Mesendoderm (in vitro differentiated cells): ENCODE results near the gene SHC2.
A peak's percentile ranks its signal among the peaks of the same experiment; 100 is the strongest.
"Not testable (repeated sequence)": the region's sequence is repeated elsewhere in the genome, so short reads cannot be mapped to it uniquely, and the experiment has no call there.

Experiments used
- DNase-seq: peaks from one replicate; pipeline ENCODE4 v3.0.0; 2013
- H2AK5ac ChIP-seq: 2 replicates; pipeline ENCODE4 v1.6.1; 2013; ENCODE audit warnings: low read length, inconsistent platforms
- H2BK120ac ChIP-seq: 2 replicates; pipeline ENCODE4 v1.6.1; 2013; ENCODE audit warnings: low read depth, mild to moderate bottlenecking, low read length, moderate library complexity, mixed read lengths
- H2BK15ac ChIP-seq: replicated peaks from 2 replicates; pipeline ENCODE4 v1.6.1; 2013; ENCODE audit warnings: low read depth, mild to moderate bottlenecking, moderate library complexity
- H2BK5ac ChIP-seq: 2 replicates; pipeline ENCODE4 v1.6.1; 2013; ENCODE audit warnings: low read length, inconsistent platforms
- H3K18ac ChIP-seq: 2 replicates; pipeline ENCODE4 v1.6.1; 2013; ENCODE audit warnings: mild to moderate bottlenecking, low read length, mixed read lengths
- H3K23ac ChIP-seq: one replicate; pipeline ENCODE4 v1.6.1; 2013; ENCODE audit warnings: low read length
- H3K27ac ChIP-seq: 2 replicates; pipeline ENCODE4 v1.5.1; 2013; ENCODE audit warnings: low read depth, mild to moderate bottlenecking, inconsistent platforms, low read length, moderate library complexity
- H3K27me3 ChIP-seq: 2 replicates; pipeline ENCODE4 v1.6.1; 2013; ENCODE audit warnings: low read length, control low read depth, mild to moderate bottlenecking, inconsistent platforms; ENCODE audit not compliant: insufficient read depth, poor library complexity
- H3K36me3 ChIP-seq: 2 replicates; pipeline ENCODE4 v1.6.1; 2013; ENCODE audit warnings: low read length, inconsistent platforms; ENCODE audit not compliant: control insufficient read depth, insufficient read depth
- H3K4ac ChIP-seq: one replicate; pipeline ENCODE4 v1.6.1; 2013; ENCODE audit warnings: low read depth, mild to moderate bottlenecking, low read length, moderate library complexity
- H3K4me1 ChIP-seq: 2 replicates; pipeline ENCODE4 v1.6.1; 2013; ENCODE audit warnings: low read depth, low read length, inconsistent platforms; ENCODE audit not compliant: control insufficient read depth
- H3K4me2 ChIP-seq: 2 replicates; pipeline ENCODE4 v1.6.1; 2013; ENCODE audit warnings: low read length
- H3K4me3 ChIP-seq: 2 replicates; pipeline ENCODE4 v1.5.1; 2013; ENCODE audit warnings: mild to moderate bottlenecking, low read length
- H3K56ac ChIP-seq: one replicate; pipeline ENCODE4 v1.6.1; 2013; ENCODE audit warnings: low read length
- H3K79me1 ChIP-seq: 2 replicates; pipeline ENCODE4 v1.6.1; 2013; ENCODE audit warnings: low read length, inconsistent platforms
- H3K79me2 ChIP-seq: 2 replicates; pipeline ENCODE4 v1.6.1; 2013; ENCODE audit warnings: mild to moderate bottlenecking, low read length; ENCODE audit not compliant: control insufficient read depth, insufficient read depth
- H3K9ac ChIP-seq: 2 replicates; pipeline ENCODE4 v1.6.1; 2013; ENCODE audit warnings: low read length, inconsistent platforms
- H4K5ac ChIP-seq: one replicate; pipeline ENCODE4 v1.6.1; 2013; ENCODE audit warnings: low read length
- H4K8ac ChIP-seq: one replicate; pipeline ENCODE4 v1.6.1; 2013; ENCODE audit warnings: low read depth, mild to moderate bottlenecking, control low read depth, low read length, moderate library complexity
- WGBS: extraction: QIAGEN DNeasy Blood & Tissue Kit; methylation state at CpG from one replicate; pipeline ENCODE4 v1.1.7; 2013; ENCODE audit warnings: low lambda C conversion rate, missing lambda C conversion rate; ENCODE audit not compliant: insufficient coverage; ENCODE audit errors: extremely low coverage; 5-methylcytosine and 5-hydroxymethylcytosine counted together

The SHC2 gene

GRCh38 chr19:383922-384798 is 76.7 kb downstream of the SHC2 start:
- DNase-seq: peak; percentile 75

DNA sequence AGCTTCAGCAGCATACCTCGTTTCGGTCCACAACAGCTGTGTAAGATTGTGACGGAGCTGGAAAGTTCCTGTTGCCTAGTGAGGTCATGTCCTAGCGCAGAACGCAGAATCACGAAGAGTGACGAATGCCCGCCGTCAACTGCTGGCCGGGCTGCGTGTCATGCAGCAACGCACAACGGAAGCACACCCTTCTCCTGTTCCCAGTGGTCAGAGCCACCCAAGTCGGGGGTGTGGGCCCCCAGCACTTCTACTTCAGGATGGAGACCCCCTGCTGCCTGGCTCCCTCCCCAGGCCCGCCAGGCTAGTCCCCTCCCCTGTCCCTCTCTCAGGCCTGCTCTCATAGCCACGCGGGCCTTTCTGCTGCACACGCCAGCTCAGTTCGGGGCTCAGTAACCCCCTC is 77.8 kb downstream of the SHC2 start:
- WGBS: no CpG with 5 or more reads among the region's 19 CpGs
- Histone ChIP-seq H3K56ac (no peak overlapping the region), H3K79me1 (no peaks in the 10 kb centered on the region), H3K79me2 (no peaks in the 10 kb centered on the region), H3K4ac (no peak overlapping the region), H3K4me2 (no peak overlapping the region), H2AK5ac (no peak overlapping the region), H3K27ac (no peak overlapping the region), H2BK15ac (no peak overlapping the region), H3K27me3 (no peaks in the 10 kb centered on the region), H3K4me1 (no peaks in the 10 kb centered on the region), H2BK120ac (no peak overlapping the region), H3K4me3 (no peak overlapping the region), H3K36me3 (no peaks in the 10 kb centered on the region), H4K5ac (no peak overlapping the region), H3K9ac (no peak overlapping the region), H4K8ac (no peak overlapping the region), H3K23ac (no peak overlapping the region), H3K18ac (no peak overlapping the region), H2BK5ac (no peak overlapping the region)
- no peak for DNase-seq

More at GRCh38 chr19:383922-384798, 76.7 kb downstream of the SHC2 start:
- no peaks in the 10 kb centered on the region for H3K27me3 ChIP-seq
- H2BK120ac ChIP-seq: no peak overlapping the region
- H3K4me2 ChIP-seq: no peak overlapping the region
- H3K4me3 ChIP-seq: no peak overlapping the region
- H3K4me1 ChIP-seq: no peaks in the 10 kb centered on the region
- no CpG with 5 or more reads among the region's 44 CpGs for WGBS
- no peak overlapping the region for H2BK15ac ChIP-seq
- H2AK5ac ChIP-seq: no peak overlapping the region
- no peak overlapping the region for H4K5ac ChIP-seq
- no peaks in the 10 kb centered on the region for H3K79me2 ChIP-seq
- no peak overlapping the region for H2BK5ac ChIP-seq
- no peak overlapping the region for H3K27ac ChIP-seq
- no peak overlapping the region for H4K8ac ChIP-seq
- no peak overlapping the region for H3K9ac ChIP-seq
- H3K36me3 ChIP-seq: no peaks in the 10 kb centered on the region
- no peak overlapping the region for H3K23ac ChIP-seq
- H3K56ac ChIP-seq: peak overlapping the region; percentile 4
- no peak overlapping the region for H3K18ac ChIP-seq
- no peak overlapping the region for H3K4ac ChIP-seq
- no peaks in the 10 kb centered on the region for H3K79me1 ChIP-seq

GRCh38 chr19:382578-382977 is 78.3 kb downstream of the SHC2 start:
- not testable (repeated sequence) for H3K27me3 ChIP-seq, DNase-seq, H3K18ac ChIP-seq, H2BK120ac ChIP-seq, H4K5ac ChIP-seq, H3K4me3 ChIP-seq, H3K27ac ChIP-seq, H2BK5ac ChIP-seq, H3K4me1 ChIP-seq, H3K23ac ChIP-seq, H3K36me3 ChIP-seq, H3K56ac ChIP-seq, H4K8ac ChIP-seq, H2BK15ac ChIP-seq, H3K79me2 ChIP-seq, H3K9ac ChIP-seq, H3K79me1 ChIP-seq, H3K4ac ChIP-seq, H3K4me2 ChIP-seq, H2AK5ac ChIP-seq
- WGBS: no CpG with 5 or more reads among the region's 9 CpGs

DNA sequence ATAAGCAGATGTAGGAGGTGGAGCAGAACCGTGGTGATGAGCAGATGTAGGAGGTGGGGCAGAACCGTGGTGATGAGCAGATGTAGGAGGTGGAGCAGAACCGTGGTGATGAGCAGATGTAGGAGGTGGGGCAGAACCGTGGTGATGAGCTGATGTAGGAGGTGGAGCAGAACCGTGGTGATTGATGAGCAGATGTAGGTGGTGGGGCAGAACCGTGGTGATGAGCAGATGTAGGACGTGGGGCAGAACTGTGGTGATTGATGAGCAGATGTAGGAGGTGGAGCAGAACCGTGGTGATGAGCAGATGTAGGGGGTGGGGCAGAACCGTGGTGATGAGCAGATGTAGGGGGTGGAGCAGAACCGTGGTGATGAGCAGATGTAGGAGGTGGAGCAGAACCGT is 78.9 kb downstream of the SHC2 start:
- not testable (repeated sequence) for H3K36me3 ChIP-seq, H3K27ac ChIP-seq, H4K5ac ChIP-seq, H2BK5ac ChIP-seq, H2BK120ac ChIP-seq, H4K8ac ChIP-seq, H2AK5ac ChIP-seq, H3K4me1 ChIP-seq, H3K4me2 ChIP-seq, H2BK15ac ChIP-seq, DNase-seq, H3K4me3 ChIP-seq, H3K9ac ChIP-seq, H3K4ac ChIP-seq, H3K79me1 ChIP-seq, H3K79me2 ChIP-seq, H3K27me3 ChIP-seq, H3K18ac ChIP-seq, H3K23ac ChIP-seq, H3K56ac ChIP-seq
- no CpG with 5 or more reads among the region's 11 CpGs for WGBS

DNA sequence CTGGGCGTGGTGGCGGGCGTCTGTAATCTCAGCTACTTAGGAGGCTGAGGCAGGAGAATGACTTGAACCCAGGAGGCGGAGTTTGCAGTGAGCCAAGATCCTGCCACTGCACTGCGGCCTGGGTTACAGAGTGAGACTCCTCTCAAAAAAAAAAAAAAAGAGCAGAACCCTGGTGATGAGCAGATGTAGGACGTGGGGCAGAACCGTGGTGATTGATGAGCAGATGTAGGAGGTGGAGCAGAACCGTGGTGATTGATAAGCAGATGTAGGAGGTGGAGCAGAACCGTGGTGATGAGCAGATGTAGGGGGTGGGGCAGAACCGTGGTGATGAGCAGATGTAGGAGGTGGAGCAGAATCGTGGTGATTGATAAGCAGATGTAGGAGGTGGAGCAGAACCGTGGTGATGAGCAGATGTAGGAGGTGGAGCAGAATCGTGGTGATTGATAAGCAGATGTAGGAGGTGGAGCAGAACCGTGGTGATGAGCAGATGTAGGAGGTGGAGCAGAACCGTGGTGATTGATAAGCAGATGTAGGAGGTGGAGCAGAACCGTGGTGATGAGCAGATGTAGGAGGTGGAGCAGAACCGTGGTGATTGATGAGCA is 80.1 kb downstream of the SHC2 start:
- not testable (repeated sequence) for H3K56ac ChIP-seq, H3K27ac ChIP-seq, H3K18ac ChIP-seq, H4K8ac ChIP-seq, H4K5ac ChIP-seq, H2BK5ac ChIP-seq, H3K4me2 ChIP-seq, H3K23ac ChIP-seq, H3K36me3 ChIP-seq, H3K79me1 ChIP-seq, H3K27me3 ChIP-seq, H2BK120ac ChIP-seq, H3K4me1 ChIP-seq, H2AK5ac ChIP-seq, H3K79me2 ChIP-seq, H3K9ac ChIP-seq, H2BK15ac ChIP-seq, H3K4me3 ChIP-seq, DNase-seq, H3K4ac ChIP-seq
- WGBS: no CpG with 5 or more reads among the region's 17 CpGs
